Transverse colon (tissue), 4 donors: Measurements from ENCODE around the gene CREB3. TPM values are rescaled to one million over a fixed set of nuclear protein-coding genes. Genes with fewer than 3 reads are reported as not detected.

ENCODE experiments used
- DNase-seq: peaks from one replicate; pipeline ENCODE4 v3.0.0-alpha.2; 2019
- H3K27ac ChIP-seq, 4 donors: fragments of 200-600 bp; sonication (generic); 2 replicates each; pipeline ENCODE4 v1.5.1; 2016 to 2018; ENCODE audit warnings: inconsistent platforms in 4 of 4
- H3K27me3 ChIP-seq: fragments of 200-600 bp; sonication (generic); 2 replicates; pipeline ENCODE4 v1.5.1; 2017; ENCODE audit warnings: inconsistent platforms
- H3K36me3 ChIP-seq, 4 donors: fragments of 200-600 bp; sonication (generic); 2 replicates each; pipeline ENCODE4 v1.5.1; 2017 to 2019; ENCODE audit warnings: inconsistent platforms in 4 of 4
- H3K4me1 ChIP-seq, 4 donors: fragments of 200-600 bp; sonication (generic); 2 replicates each; pipeline ENCODE4 v1.5.1; 2017 to 2020; ENCODE audit warnings: inconsistent platforms in 4 of 4
- H3K4me3 ChIP-seq, 4 donors: fragments of 200-600 bp; sonication (generic); 1 replicate in 1 of 4; 2 replicates in 3 of 4; pipeline versions ENCODE4 v1.5.1 to v1.6.1; 2017 to 2019; ENCODE audit warnings: inconsistent platforms in 4 of 4
- H3K9me3 ChIP-seq, 2 donors: fragments of 200-600 bp; sonication (generic); 2 replicates each; pipeline ENCODE4 v1.5.1; 2017 to 2019; ENCODE audit warnings: inconsistent platforms in 2 of 2
- CTCF ChIP-seq, 5 experiments: fragments of 200-600 bp in 3 of 5; fragments of 450-650 bp in 2 of 5; sonication (generic) in 3 of 5; IDR thresholded peaks; 1 replicate in 2 of 5; 2 replicates in 3 of 5; pipeline ENCODE4 v1.5.1; 2016 to 2017; ENCODE audit warnings: antibody characterized with exemption in 5 of 5, inconsistent platforms in 3 of 5, mild to moderate bottlenecking in 2 of 5, moderate library complexity in 1 of 5
- EP300 ChIP-seq: sonication (generic); formaldehyde crosslinking; IDR thresholded peaks from one replicate; pipeline ENCODE4 v1.6.1; 2017; ENCODE audit warnings: antibody characterized with exemption, low read depth
- POLR2A ChIP-seq: fragments of 450-650 bp; IDR thresholded peaks from one replicate; pipeline ENCODE4 v1.6.1; 2016; ENCODE audit warnings: antibody characterized with exemption, mild to moderate bottlenecking, moderate library complexity
- POLR2AphosphoS5 ChIP-seq, 3 donors: sonication (generic); formaldehyde crosslinking; IDR thresholded peaks; one replicate each; pipeline ENCODE4 v1.6.1; 2016; ENCODE audit warnings: antibody characterized with exemption in 3 of 3
- WGBS, 2 donors: methylation state at CpG; one replicate each; pipeline ENCODE4 v1.1.5; 2018; ENCODE audit warnings: low coverage in 1 of 2; 5-methylcytosine and 5-hydroxymethylcytosine counted together
- in situ Hi-C, 4 donors: fragments of 200-750 bp; cut with MboI; loops; one replicate each; pipeline versions ENCODE4 v1.15.0 to v1.15.1; 2017; ENCODE audit warnings: low sequenced_read_pairs in 3 of 4, low pct_ligation_motif_present in 1 of 4, low pct_unique_long_range_greater_than_20kb in 1 of 4
- intact Hi-C: fragments of 100-400 bp; cut with DNase I; formaldehyde crosslinking; loops from one replicate; pipeline ENCODE4 v1.15.1; 2023; ENCODE audit warnings: low total_unique reads
- total RNA-seq, 4 donors: library from RNA; depleted of rRNA; stranded (reverse); fragments of >200 nt; gene quantifications; one replicate each; pipeline ENCODE4 v1.1.0, GENCODE V29; 2016

The CREB3 gene
- total RNA-seq, 4 donors from 2014 or later = 22.4 to 69.7 (median 45.5) TPM

DNA sequence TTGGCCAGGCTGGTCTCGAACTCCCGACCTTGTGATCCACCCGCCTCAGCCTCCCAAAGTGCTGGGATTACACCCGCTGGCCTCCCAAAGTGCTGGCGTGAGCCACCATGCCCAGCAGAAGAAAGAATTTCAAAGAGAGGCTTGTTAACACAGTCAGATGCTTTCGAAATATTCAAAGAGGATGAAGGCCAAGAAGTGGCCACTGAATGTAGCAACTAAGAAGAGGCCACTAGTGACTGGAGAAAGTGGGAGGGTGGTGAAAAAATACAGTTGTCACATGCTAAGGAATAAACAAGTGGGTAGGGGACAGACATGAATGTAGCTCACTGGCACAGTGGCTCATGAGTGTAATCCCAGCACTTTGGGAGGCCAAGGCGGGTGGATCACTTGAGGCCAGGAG, 29.8 kb upstream of the CREB3 start:
- in situ Hi-C loops = no loop called here

GRCh38 chr9:35703906-35704672, 28.4 kb upstream of the CREB3 start:
- in situ Hi-C loops (no loop called here), intact Hi-C loops (no loop called here)
- Histone ChIP-seq H3K4me3 (no peak overlapping the region), H3K27ac (no peak overlapping the region), H3K27me3 (no peaks in the 10 kb centered on the region), H3K4me1 (no peaks in the 10 kb centered on the region), H3K9me3 (no peaks in the 10 kb centered on the region), H3K36me3 (peaks cover 1 to 99% (median 51%) of the 10 kb centered on the region in 4 donors)
- DNase-seq = no peak
- no peak for TF ChIP-seq POLR2AphosphoS5 (IDR thresholded peaks at IDR 0.05)
- no peak for TF ChIP-seq CTCF (IDR thresholded peaks at IDR 0.05)
- no peak for TF ChIP-seq POLR2A
- TF ChIP-seq EP300 = no peak
- 95% methylated on average over 25 of the region's 26 CpGs; no CpG with 5 or more reads in 1 of the 2 donors for WGBS, 2 donors

More for the DNA sequence above, 29.8 kb upstream of the CREB3 start:
- H3K36me3 ChIP-seq = peaks cover 0 to 99% (median 49%) of the 10 kb centered on the region in 4 donors
- DNase-seq = no peak
- TF ChIP-seq CTCF (IDR thresholded peaks at IDR 0.05) (no peak), POLR2AphosphoS5 (IDR thresholded peaks at IDR 0.05) (no peak), POLR2A (no peak), EP300 (no peak)
- H3K4me3 ChIP-seq = no peak overlapping the region
- H3K9me3 ChIP-seq = no peaks in the 10 kb centered on the region
- H3K4me1 ChIP-seq = no peaks in the 10 kb centered on the region
- H3K27ac ChIP-seq = no peak overlapping the region
- intact Hi-C loops = no loop called here
- H3K27me3 ChIP-seq = no peaks in the 10 kb centered on the region
- 94 to 100% methylated on average over 1 to 7 of the region's 7 CpGs for WGBS, 2 donors

GRCh38 chr9:35705372-35705771, 27.1 kb upstream of the CREB3 start:
- no peak overlapping the region for H3K27ac ChIP-seq
- no peak overlapping the region for H3K4me3 ChIP-seq
- no peaks in the 10 kb centered on the region for H3K4me1 ChIP-seq
- H3K27me3 ChIP-seq = no peaks in the 10 kb centered on the region
- intact Hi-C loops (no loop called here), in situ Hi-C loops (no loop called here)
- no peak for DNase-seq
- H3K36me3 ChIP-seq = peaks cover 1 to 95% (median 48%) of the 10 kb centered on the region in 4 donors
- TF ChIP-seq POLR2AphosphoS5 (IDR thresholded peaks at IDR 0.05) = no peak
- no peak for TF ChIP-seq EP300
- no peak for TF ChIP-seq CTCF (IDR thresholded peaks at IDR 0.05)
- no peak for TF ChIP-seq POLR2A
- 94 to 100% methylated on average over 2 to 8 of the region's 8 CpGs for WGBS, 2 donors
- H3K9me3 ChIP-seq = no peaks in the 10 kb centered on the region

- Histone ChIP-seq H3K27me3 (no peaks in the 10 kb centered on the region), H3K36me3 (peaks cover 1 to 96% (median 46%) of the 10 kb centered on the region in 4 donors), H3K4me3 (no peak overlapping the region), H3K27ac (no peak overlapping the region), H3K4me1 (no peaks in the 10 kb centered on the region), H3K9me3 (no peaks in the 10 kb centered on the region)
- DNase-seq = no peak
- TF ChIP-seq CTCF (IDR thresholded peaks at IDR 0.05) (no peak), POLR2A (no peak), EP300 (no peak), POLR2AphosphoS5 (IDR thresholded peaks at IDR 0.05) (no peak)
- intact Hi-C loops = no loop called here
- in situ Hi-C loops = no loop called here
- 93% methylated on average over 6 of the region's 7 CpGs; no CpG with 5 or more reads in 1 of the 2 donors for WGBS, 2 donors
Measured at GRCh38 chr9:35705836-35706430, 26.5 kb upstream of the CREB3 start.
